DMS153 treated with DMSO at 0.1 percent for 48 hours (cell line): Measurements from ENCODE around the gene PKD1L1.

Source experiments
- DNase-seq: peaks from one replicate; lab custom pipeline; 2025; ENCODE audit not compliant: unreplicated experiment; lab: John Stamatoyannopoulos, UW

Gene PKD1L1

DNA sequence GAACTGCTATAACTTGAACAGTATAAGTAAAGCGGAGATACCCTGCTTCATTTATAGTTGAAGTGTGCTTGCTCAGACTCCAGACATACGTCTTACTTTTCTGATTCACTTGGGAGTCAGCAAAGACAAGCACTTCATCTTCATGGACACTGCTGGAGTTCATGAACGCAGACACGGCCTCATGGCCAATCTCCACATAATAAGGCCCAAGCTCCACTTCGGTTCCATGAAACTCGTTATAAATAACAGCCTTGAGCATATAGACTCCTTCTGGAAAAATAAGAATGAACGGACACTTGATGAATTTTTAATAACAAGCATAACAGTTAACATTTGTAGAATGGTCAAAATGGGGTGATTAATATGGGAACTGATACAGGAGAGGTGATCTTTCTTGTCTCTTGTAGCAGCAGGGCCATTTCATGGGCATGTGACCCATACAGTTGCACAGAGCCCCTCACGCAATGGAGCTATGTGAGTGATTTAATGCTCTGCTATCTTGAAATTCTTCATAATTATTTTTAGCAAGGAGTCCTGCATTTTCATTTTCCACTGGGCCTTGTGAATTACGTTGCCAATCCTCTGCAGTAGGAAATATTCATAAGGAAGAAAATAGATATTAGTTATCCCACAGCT lies 40.2 kb downstream of the PKD1L1 start:
- no peak for DNase-seq

DNA sequence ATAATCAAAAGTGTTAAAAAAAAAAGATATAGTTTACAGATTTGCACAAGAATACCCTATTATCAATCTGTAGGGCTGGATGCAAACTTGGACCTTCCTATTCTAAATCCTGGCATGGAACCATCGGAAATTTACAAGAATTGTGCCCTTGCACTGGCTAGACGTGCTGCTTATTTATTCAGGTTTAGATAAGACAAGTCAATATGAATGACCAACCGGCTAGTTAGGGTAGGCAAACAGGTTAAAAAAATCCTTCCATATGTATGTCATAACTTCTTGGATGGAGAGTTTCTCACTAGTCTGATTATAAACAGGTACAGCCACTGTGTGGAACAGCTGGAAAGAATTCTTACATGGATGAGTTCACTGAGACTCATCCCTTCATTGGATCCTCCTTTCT lies 41.4 kb downstream of the PKD1L1 start:
- no peak for DNase-seq

DNA sequence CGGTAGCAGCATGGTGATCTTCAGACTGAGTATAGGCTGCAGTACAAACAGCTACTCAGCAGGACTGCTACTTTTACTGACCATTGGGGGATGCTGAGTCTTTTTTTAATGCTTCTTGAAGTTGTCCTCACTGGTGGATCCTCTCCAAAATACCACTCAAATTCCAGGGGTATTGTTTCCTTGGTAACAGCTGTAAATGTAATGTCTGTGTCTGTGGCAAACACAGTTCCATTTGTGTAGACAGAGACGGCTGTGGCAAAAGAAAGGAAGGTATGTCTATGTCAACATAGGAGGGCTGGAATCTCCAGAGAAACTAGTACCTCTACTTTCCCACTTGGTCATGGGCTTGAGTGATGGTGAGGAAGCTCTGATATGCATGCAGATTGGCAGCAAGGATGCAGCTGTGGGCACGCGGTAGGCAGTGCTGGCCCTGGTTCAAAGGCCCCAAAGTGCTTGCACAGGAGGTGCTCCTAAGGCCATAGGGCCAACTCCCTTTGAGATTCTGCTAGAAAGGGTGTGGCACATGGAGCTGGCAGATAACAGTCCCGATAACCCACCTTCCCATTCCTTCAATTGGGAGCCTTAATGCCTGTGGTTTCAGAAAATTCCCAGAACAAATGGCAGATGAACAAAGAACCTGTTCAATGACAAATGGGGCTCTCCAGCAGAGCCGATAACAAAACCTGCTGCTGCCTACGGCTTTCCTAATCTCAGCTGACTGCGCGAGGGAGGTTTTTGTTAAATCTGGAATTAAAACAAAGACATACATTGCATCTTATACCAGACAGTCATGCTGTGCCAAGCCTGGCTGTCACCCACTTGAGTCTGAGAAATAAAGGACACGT lies 43.0 kb downstream of the PKD1L1 start:
- no peak for DNase-seq

DNA sequence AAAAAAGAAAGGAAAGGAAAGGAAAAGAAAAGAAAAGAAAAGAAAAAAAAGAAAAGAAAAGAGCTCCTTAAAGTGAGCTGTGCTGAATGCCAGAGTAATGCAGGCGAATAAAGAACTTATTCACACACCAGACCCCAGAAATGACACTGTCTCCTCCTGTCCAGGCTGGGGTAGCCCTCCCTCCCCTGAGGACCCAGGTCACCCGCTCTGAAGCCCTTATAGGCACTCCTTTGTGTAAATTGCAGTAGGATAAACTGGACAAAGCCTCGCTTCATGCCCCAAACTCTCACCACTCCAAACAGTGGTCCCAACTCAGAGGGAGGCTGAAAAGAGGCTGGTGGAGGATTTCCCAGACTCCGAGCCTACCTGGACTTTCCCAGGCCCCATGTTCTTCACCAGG lies 46.3 kb downstream of the PKD1L1 start:
- DNase-seq, result no peak

DNA sequence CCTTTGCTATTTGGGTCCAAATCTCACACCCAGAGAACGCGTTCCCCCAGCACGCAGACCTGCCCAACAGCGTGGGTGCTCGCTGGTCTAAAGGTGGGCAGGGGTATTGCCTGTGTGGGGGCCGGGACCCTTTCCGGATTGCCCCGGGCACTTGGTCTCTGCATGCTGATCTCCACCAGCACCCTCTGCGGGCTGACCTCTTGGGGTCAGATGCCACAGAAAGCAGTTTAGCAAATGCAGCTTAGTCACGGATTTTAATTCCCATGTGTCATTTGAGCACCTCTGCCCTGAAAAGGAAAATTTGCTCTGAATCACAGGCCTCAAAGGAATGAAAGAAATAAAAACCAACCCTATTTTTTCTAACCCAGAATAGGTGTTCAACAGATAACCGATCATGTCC lies 46.7 kb downstream of the PKD1L1 start:
- DNase-seq, result no peak

DNA sequence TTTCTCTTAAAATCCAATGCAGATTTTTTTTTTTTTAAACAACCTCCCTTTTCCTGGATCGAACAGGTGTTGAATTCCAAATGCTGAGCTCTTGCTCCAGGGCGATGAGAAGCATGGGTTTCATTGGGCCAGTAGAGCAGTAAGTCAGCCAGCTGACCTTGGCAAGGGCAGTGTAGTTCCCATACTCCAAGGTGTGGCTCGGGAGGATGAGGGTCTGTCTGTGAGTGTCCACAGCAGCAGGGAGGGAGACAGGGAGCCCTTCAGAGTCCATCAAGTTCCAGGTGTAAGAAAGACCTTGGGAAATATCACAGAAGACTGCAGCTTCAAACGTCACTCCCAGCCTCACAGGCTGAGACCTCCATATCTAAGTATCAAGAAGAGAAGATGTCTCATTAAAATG lies 50.4 kb downstream of the PKD1L1 start:
- DNase-seq, result no peak

DNA sequence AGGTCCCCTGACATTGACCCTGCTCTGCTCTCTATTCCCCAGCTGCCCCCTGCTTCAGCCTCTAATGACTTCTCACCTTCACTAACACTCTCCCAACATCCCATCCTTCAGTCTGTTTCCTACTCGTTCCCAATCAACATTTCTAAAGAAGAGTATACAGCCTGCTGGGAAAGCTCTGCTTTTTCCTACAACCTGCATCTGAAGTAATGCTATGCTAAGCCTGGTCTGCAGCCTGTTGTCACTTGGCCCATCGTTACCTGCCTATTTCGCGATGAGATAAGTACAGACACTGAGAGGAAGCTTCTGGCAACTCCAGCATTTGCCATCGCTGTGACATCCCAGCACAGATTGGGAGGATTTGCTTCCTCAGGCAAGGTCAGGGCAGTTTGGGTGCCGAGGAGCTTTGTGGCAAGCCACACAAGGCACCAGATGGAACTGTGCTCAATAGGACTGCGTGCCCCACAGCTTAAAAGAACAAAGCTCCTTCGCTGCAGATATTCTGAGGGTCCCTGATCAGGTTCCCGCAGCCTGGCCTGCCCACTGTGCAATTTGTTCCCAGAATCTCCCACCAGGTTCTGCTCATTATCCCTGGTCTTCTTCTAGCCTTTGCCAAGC lies 51.4 kb downstream of the PKD1L1 start:
- no peak for DNase-seq

DNA sequence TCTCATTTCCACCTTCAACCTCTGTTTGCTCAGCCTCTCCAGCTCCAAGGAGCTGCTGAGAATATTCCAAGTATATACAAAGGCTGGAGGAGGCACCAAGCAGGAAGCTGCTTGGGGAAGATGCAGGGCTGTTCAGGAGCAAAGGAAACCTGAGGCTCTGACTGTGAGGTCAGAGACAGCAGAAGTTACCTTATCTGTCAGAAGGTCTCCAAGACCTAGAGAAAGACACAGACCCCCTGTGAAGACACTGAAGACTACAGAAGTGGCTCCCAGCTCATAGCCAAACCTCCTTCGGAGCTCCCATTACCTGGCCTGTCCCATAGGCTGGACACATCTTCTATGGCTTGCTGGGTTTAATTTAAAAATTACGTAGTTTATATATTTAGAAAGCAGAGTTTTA lies 53.2 kb downstream of the PKD1L1 start:
- no peak for DNase-seq

DNA sequence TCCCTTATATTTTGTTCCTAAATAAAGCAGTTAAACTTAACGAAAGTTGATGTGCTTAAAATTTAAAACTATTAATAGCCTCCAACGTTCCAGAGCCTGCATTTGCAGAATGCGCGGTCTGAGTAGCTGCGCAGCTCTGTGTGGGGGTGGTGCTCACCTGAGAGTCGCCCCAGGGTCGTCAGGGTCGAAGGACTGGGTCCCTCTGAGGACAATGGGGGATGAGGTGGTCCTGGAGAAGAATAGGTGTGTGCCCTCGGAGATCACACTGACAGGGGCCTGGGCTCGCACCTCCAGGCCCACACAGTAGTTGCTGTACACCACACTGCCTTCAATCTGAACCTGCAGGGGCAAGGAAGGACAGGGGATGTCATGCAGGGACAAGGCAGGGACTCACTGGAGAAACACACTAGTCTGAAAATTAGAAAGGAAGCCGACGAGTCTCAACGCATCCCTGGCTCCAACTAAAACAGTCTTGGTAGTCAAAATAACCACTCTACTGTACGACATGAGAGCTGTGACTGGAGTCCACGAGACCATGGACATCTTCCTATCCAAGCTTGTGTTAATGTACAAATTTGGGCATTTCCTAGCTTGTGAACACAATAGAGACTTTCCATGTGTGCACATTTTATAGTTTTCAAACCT lies 54.4 kb downstream of the PKD1L1 start:
- no peak for DNase-seq

DNA sequence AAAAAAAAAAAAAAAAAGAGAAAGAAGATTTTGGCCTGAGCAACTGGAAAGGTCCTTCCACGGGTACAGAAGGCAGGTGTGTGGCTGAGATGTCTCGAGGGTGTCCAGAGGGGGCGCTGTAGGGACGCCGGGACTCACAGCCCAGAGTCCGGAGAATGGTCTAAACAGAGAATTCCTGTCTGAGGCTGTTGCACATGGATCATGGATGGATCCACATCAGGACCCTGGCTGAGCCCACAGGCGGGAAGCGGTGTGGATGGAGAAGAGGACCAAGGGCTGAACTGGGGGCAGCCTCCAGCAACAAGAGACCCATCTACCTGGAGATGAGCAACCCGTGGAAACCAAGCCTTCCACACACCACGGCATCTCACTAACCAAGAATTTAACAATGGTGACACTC lies 55.0 kb downstream of the PKD1L1 start:
- no peak for DNase-seq

DNA sequence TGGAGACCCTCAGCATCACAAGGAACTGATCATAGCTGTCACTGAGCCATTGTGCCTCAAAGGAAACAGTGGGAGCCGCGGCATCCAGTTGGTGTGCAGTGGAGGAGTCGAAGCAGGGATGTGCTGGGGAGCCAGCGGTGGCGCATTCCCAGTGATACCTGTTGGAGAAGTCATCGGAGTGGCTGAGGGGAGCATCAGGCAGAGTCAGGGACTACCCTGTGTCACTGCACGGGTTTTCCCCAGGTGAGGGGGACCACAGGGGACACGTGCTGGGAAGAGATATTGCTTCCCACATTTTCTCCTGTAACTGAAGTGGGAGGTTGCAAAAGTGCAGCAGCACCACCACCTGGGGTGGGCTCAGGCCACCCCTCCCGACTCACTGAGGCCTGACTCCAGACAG lies 57.7 kb downstream of the PKD1L1 start:
- DNase-seq, result no peak

DNA sequence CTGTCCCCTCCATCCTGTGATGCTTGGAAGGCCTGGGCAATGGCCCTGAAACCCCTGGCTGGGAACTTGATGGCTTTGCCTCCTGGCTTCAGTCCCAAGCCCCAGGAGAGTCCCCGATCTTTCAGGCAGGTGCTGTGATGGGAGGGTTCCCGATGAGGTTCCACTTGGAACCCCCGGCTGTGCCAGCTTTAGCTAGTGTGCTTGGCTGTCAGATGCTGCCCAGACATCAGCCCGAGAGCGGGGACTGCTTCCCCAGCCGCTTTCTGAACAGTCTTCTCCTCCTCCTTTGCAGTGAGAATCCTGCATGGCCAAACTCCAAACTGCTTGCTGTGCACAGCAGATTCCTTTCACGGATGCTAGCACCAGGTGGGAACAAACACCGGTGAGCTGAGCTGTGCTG lies 58.1 kb downstream of the PKD1L1 start:
- DNase-seq, result no peak

DNA sequence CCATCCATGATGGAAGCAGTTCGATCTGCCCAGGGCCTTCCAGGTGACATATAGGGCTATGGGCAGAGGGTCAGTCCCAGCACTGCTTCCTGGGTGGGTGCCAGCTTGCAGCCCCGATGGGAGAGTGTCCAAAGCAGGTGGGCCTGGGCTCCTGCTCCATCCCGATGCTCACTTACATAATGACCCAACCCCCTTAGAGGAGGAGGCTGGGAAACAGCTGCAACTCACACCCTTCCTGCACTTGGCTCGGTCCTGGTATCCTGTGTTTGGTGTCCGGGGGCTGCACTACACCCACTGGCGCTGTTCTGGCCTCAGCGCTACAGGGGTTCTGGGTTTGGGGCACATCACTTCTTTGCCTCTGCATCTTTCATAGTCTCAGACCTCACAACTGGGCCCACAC lies 58.5 kb downstream of the PKD1L1 start:
- no peak for DNase-seq

DNA sequence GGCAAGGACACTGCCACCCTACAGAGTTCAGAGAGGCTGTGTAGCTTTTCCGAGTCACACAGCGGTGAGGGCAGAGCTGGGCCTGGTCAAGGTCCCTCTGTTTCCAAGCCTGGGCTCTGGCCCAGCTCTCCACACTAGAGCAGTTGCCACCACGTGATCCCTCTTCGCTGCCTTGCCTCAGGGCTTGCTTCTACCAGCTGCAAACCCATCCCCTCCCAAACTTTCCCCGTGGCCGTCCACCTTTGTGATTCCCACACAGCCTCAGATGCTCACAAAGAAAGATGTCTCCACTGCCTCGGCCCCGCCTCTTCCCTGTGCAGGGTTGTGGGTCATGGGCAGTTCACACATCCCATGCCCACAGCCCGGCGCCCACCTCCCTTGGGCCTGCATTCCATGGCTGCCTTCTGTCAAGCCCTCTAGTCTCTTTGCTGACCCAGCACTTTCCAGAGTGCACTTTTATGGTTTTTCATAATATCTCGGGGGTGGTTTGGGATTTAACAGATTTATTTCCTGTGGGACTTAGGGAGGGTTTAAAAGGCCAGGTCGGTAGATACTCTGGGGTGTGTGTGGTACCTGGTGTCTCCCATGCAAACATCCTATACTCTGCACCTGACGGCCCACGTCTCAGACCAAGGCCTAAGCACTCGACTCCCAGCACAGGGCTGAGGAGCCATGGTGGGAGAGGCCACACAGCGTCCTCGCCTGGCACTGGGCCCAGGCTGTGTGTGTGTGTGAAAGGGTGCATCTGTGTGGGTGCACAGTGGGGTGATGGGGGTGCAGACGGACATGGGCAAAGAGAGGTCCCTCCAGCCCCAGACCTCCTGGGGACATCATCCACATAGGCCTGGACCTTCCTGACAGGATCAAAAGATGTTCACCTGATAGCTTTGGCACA lies 59.6 kb downstream of the PKD1L1 start:
- no peak for DNase-seq

DNA sequence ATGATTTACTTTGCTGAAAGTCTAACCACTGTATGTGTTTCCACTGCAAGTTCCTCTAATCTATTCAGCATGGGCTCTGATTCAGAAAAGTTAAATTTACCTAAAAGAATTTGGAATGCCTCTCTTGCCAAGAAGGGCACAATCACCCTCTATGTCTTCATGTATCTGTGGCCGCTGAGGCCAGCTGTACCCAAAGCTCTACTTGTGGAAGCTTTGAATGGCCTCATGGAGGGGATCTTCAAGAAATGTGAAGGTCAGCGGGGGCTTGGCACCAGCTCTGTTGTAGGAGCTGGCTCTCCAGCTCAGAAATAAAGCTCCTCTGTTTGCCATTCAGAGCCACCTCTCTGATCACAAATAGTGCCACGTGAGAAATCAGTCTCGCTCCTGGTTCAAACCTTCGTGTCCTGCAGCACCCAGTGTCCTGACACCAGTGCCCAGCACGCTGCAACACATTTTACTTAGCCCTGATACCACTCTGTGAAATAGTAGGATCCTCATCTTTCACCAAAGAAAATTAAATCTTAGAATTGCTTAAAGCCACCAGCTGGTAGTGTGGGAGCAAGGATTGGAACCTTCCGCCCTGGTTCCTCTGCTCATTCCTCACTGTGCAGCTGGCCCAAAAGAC lies 61.1 kb downstream of the PKD1L1 start:
- DNase-seq, result no peak

DNA sequence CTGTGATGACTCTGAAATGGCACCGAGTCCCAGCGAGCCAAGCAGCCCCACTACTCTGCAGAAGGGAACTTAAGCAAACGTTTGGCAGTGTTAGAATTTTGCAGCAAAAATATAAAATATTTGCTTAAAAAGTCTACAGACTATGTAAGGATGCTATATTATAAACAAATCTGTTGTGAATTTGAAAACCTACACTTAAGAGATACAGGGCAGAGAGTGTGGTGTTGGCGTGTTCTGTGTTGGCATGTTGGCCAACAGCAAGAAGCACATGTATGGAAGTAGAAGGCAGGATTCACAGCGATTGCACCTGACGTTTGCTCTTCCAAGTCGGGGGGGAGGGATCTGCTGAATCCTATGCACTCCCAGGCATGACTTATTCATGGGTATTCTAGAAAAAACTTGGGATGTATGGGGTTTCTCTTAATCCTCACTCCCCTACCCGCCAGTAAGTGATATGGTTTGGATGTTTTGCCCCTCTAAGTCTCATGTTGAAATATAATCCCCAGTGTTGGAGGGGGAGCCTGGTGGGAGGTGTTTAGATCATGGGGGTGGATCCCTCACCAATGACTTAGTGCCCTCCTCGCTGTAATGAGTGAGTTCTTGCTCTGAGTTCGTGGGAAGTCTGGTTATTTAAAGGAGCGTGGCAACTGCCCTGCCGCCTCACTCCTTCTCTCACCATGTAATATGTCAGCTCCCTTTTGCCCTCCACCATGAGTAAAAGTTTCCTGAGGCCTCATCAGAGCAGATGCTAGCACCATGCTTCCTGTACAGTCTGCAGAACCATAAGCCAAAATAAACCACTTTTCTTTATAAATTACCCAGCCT lies 62.1 kb downstream of the PKD1L1 start:
- no peak for DNase-seq

DNA sequence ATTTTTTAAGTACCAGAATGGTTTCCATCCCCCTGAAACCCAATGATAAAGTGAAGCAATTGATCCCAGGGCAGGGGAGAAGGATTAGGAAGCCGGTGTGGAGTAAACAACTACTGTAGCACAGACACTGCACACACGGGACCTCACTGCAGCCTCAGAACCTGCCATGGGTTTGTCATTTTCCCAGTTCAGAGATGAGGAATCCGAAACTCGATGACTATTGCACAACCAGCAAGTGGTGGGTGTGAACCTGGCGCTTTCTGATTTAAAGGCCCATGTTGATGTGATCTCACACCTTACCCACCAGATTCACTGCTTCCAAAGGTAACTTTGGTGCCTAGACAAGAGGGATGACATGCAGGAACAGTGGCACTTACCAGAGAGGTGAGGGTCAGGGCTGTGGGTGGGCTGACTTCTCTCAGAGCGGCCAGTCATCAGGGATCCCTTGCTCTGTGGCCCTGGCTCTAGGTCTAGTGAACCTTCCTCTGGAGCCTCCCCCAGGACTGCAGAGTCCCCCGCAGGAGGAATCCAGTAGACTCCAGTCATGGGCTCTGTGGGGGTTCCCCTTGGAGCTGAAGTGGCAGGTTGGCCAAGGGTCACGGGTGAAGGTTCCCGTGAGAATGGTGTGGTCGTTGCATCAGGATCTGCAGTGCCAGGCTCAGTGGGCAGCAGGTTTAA lies 62.8 kb downstream of the PKD1L1 start:
- DNase-seq, result no peak

DNA sequence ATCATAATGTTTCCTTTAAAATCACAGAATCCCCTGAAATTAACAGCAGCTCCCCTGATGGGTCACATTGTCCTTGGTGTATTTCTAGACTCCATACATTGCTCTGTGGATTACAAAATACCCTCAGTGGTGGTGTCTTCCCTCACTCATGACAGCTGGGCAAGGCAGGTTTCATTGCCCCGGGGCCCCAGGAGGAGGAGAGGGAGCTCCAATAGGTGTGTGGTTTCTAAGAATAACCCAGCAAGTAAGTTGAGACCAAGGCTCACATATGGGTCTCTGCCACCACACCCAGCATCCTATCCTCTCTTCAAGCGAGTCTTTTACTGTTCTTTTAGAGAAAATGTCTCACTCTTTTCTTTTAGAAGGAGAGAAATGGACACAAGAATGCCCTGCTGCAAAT lies 63.6 kb downstream of the PKD1L1 start:
- no peak for DNase-seq

DNA sequence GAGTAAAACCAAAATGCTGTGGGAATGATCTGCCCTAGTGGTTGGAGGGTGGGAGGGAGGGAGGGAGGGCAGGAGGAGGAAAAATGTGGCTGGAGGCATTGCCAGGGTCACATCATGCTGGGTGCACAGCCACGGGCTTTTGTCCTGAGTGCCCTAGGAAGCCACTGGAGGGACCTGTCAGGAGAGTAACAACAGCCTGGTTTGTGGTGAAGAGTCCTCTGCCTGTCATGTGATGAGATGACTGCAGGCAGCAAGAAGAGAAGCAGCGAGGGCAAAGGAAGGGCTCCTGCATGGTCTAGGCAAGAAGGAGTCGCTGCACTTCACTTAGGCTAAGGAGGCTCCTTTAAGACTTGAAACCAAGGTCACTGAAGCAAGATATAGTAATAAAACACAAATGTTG lies 65.6 kb downstream of the PKD1L1 start:
- no peak for DNase-seq
